H1 (cell line): ENCODE data around the gene METTL9. TPM values are rescaled to one million over a fixed set of nuclear protein-coding genes. Genes with fewer than 3 reads are reported as not detected.
A peak's percentile ranks its signal among the peaks of the same experiment; 100 is the strongest.

Source experiments
- CTCF ChIA-PET: fragments of 300-600 bp; sonication (Branson Sonifier 250); formaldehyde crosslinking; loops from one replicate; lab custom pipeline; 2021; ENCODE audit not compliant: partially characterized antibody; lab: Charles Lee
- POLR2A ChIA-PET: fragments of 300-600 bp; sonication (Branson Sonifier 250); formaldehyde crosslinking; loops from one replicate; lab custom pipeline; 2021; ENCODE audit warnings: inconsistent platforms; ENCODE audit not compliant: partially characterized antibody; lab: Charles Lee
- DNase-seq, 2 experiments: peaks; one replicate each; pipeline versions ENCODE4 v3.0.0 to v3.0.0-alpha.2; 2010 to 2022; ENCODE audit warnings: low spot score in 2 of 2, low read depth in 1 of 2, mixed read lengths in 1 of 2
- FAIRE-seq: peaks from 2 replicates; lab custom pipeline; 2011; peaks lifted over from hg19 to GRCh38; lab: Jason Lieb, UNC
- H2AFZ ChIP-seq: 2 replicates; pipeline ENCODE4 v1.8.1; 2012; ENCODE audit warnings: low read length, inconsistent platforms
- H2AK5ac ChIP-seq: 2 replicates; pipeline ENCODE4 v1.6.1; 2013; ENCODE audit warnings: low read depth, low read length
- H2BK120ac ChIP-seq: replicated peaks from 2 replicates; pipeline ENCODE3; 2013; ENCODE audit warnings: low read depth, low read length, inconsistent platforms
- H2BK12ac ChIP-seq: 2 replicates; pipeline ENCODE4 v1.6.1; 2013; ENCODE audit warnings: low read depth, low read length
- H2BK15ac ChIP-seq: 2 replicates; pipeline ENCODE4 v1.6.1; 2013; ENCODE audit warnings: low read length
- H2BK20ac ChIP-seq: 2 replicates; pipeline ENCODE4 v1.6.1; 2013; ENCODE audit warnings: low read length
- H2BK5ac ChIP-seq: 2 replicates; pipeline ENCODE4 v1.6.1; 2013; ENCODE audit warnings: low read depth, low read length
- H3K14ac ChIP-seq: 2 replicates; pipeline ENCODE4 v1.6.1; 2013; ENCODE audit warnings: inconsistent platforms; ENCODE audit not compliant: insufficient read length
- H3K18ac ChIP-seq: 2 replicates; pipeline ENCODE4 v1.6.1; 2013; ENCODE audit warnings: low read length; ENCODE audit errors: extremely low read depth
- H3K23ac ChIP-seq: 2 replicates; pipeline ENCODE4 v1.6.1; 2013; ENCODE audit warnings: inconsistent platforms; ENCODE audit not compliant: insufficient read length
- H3K23me2 ChIP-seq: 2 replicates; pipeline ENCODE4 v1.6.1; 2013; ENCODE audit warnings: low read depth, low read length
- H3K27ac ChIP-seq: 2 replicates; pipeline ENCODE4 v1.6.1; 2011; ENCODE audit warnings: low read depth, low read length, inconsistent platforms
- H3K27me3 ChIP-seq, 4 experiments: replicated peaks in 1 of 4; 1 replicate in 1 of 4; 2 replicates in 3 of 4; pipeline versions ENCODE4 v1.6.1 to v1.8.1; 2011 to 2013; ENCODE audit warnings: low read length in 3 of 4, mild to moderate bottlenecking in 3 of 4, inconsistent platforms in 2 of 4, mixed read lengths in 2 of 4, moderate library complexity in 1 of 4; ENCODE audit not compliant: control insufficient read depth in 3 of 4, insufficient read depth in 3 of 4; ENCODE audit errors: extremely low read depth in 1 of 4
- H3K36me3 ChIP-seq, 4 experiments: 2 replicates each; pipeline versions ENCODE4 v1.6.1 to v1.8.1; 2011 to 2013; ENCODE audit warnings: mild to moderate bottlenecking in 4 of 4, low read length in 3 of 4, moderate library complexity in 2 of 4, control low read depth in 1 of 4, inconsistent platforms in 1 of 4; ENCODE audit not compliant: insufficient read depth in 4 of 4, control insufficient read depth in 2 of 4
- H3K4ac ChIP-seq: replicated peaks from 2 replicates; pipeline ENCODE3; 2013; ENCODE audit warnings: low read length, low read depth, mixed read lengths, inconsistent platforms; ENCODE audit not compliant: insufficient read length
- H3K4me1 ChIP-seq, 4 experiments: replicated peaks in 1 of 4; 1 replicate in 1 of 4; 2 replicates in 3 of 4; pipeline versions ENCODE4 v1.6.1 to v1.8.1; 2011 to 2013; ENCODE audit warnings: low read length in 3 of 4, inconsistent platforms in 2 of 4, mixed read lengths in 1 of 4; ENCODE audit not compliant: insufficient read depth in 4 of 4, control insufficient read depth in 3 of 4
- H3K4me2 ChIP-seq, 2 experiments: 2 replicates each; pipeline versions ENCODE4 v1.6.1 to v1.8.1; 2011 to 2013; ENCODE audit warnings: low read depth in 2 of 2, low read length in 2 of 2, control low read depth in 1 of 2, inconsistent platforms in 1 of 2, mild to moderate bottlenecking in 1 of 2; ENCODE audit not compliant: insufficient read depth in 1 of 2
- H3K4me3 ChIP-seq, 4 experiments: fragments of 200-600, 300-600 bp in 1 of 4; sonication (generic), shearing (Covaris generic), sonication (Bioruptor Twin) in 1 of 4; 2 replicates each; pipeline versions ENCODE4 v1.5.1 to v1.8.1; 2011 to 2016; ENCODE audit warnings: low read length in 4 of 4, low read depth in 3 of 4, control low read depth in 2 of 4, inconsistent platforms in 2 of 4, mild to moderate bottlenecking in 2 of 4, mixed read lengths in 1 of 4, moderate library complexity in 1 of 4; ENCODE audit not compliant: insufficient read depth in 2 of 4; ENCODE audit errors: extremely low read depth in 1 of 4
- H3K56ac ChIP-seq: replicated peaks from 2 replicates; pipeline ENCODE3; 2013; ENCODE audit warnings: low read depth, mild to moderate bottlenecking, mixed read lengths, low read length, inconsistent platforms; ENCODE audit not compliant: insufficient read length
- H3K79me1 ChIP-seq: 2 replicates; pipeline ENCODE4 v1.6.1; 2013; ENCODE audit warnings: low read depth, low read length, control low read depth
- H3K79me2 ChIP-seq, 2 experiments: 2 replicates each; pipeline versions ENCODE4 v1.6.1 to v1.8.1; 2012 to 2013; ENCODE audit warnings: low read length in 2 of 2, mild to moderate bottlenecking in 2 of 2, inconsistent platforms in 1 of 2; ENCODE audit not compliant: insufficient read depth in 2 of 2, control insufficient read depth in 1 of 2
- H3K9ac ChIP-seq, 4 experiments: replicated peaks in 1 of 4; 1 replicate in 1 of 4; 2 replicates in 3 of 4; pipeline versions ENCODE4 v1.6.1 to v1.8.1; 2011 to 2013; ENCODE audit warnings: low read depth in 3 of 4, low read length in 3 of 4, control low read depth in 2 of 4, mild to moderate bottlenecking in 2 of 4, moderate library complexity in 2 of 4, inconsistent platforms in 1 of 4; ENCODE audit errors: extremely low read depth in 1 of 4
- H3K9me3 ChIP-seq, 2 experiments: 2 replicates each; pipeline versions ENCODE4 v1.6.1 to v1.8.1; 2012 to 2013; ENCODE audit warnings: mild to moderate bottlenecking in 2 of 2, moderate library complexity in 2 of 2, control low read depth in 1 of 2, inconsistent platforms in 1 of 2, low read depth in 1 of 2, low read length in 1 of 2, mixed read lengths in 1 of 2; ENCODE audit not compliant: insufficient read depth in 2 of 2
- H4K20me1 ChIP-seq, 2 experiments: replicated peaks in 1 of 2; 2 replicates each; pipeline versions ENCODE3 to v1.8.1; 2011 to 2013; ENCODE audit warnings: inconsistent platforms in 2 of 2, low read length in 2 of 2, mild to moderate bottlenecking in 1 of 2; ENCODE audit not compliant: insufficient read depth in 2 of 2, control insufficient read depth in 1 of 2
- H4K5ac ChIP-seq: 2 replicates; pipeline ENCODE4 v1.6.1; 2013; ENCODE audit warnings: low read length, low read depth, mixed read lengths, inconsistent platforms; ENCODE audit not compliant: insufficient read length
- H4K8ac ChIP-seq: 2 replicates; pipeline ENCODE4 v1.8.0; 2013; ENCODE audit warnings: mild to moderate bottlenecking, moderate library complexity, low read length, inconsistent platforms; ENCODE audit not compliant: insufficient read depth; ENCODE audit errors: extremely low read depth
- H4K91ac ChIP-seq: replicated peaks from 2 replicates; pipeline ENCODE3; 2013; ENCODE audit warnings: low read length, mixed read lengths, inconsistent platforms; ENCODE audit not compliant: insufficient read length
- CBX5 ChIP-seq: fragments of 300-800, 300-1000 bp; sonication (generic); IDR thresholded peaks from 2 replicates; pipeline ENCODE4 v1.7.1; 2016; ENCODE audit warnings: antibody characterized with exemption, low read length, low read depth
- GTF2F1 ChIP-seq: IDR thresholded peaks from 2 replicates; pipeline ENCODE4 v1.6.1; 2012; ENCODE audit warnings: low read depth, low read length, improper control_type of control experiment, borderline replicate concordance
- JUND ChIP-seq: IDR thresholded peaks from 2 replicates; pipeline ENCODE4 v1.6.1; 2011; ENCODE audit warnings: mild to moderate bottlenecking, improper control_type of control experiment, low read length
- PHF8 ChIP-seq: fragments of 200-600 bp; sonication (generic); conservative IDR thresholded peaks from 2 replicates; pipeline ENCODE4 v1.7.1; 2012; ENCODE audit warnings: low read depth, mild to moderate bottlenecking, inconsistent platforms, low read length, moderate library complexity
- POLR2A ChIP-seq, 2 experiments: IDR thresholded peaks; 1 replicate in 1 of 2; 2 replicates in 1 of 2; pipeline ENCODE4 v1.6.1; 2011; ENCODE audit warnings: low read depth in 2 of 2, low read length in 2 of 2, mild to moderate bottlenecking in 2 of 2; ENCODE audit errors: control extremely low read depth in 1 of 2
- POLR2AphosphoS5 ChIP-seq: IDR thresholded peaks from 2 replicates; pipeline ENCODE4 v1.6.1; 2011; ENCODE audit warnings: low read depth, low read length
- RFX5 ChIP-seq: IDR thresholded peaks from 2 replicates; pipeline ENCODE4 v1.6.1; 2011; ENCODE audit warnings: low read depth, low read length, improper control_type of control experiment, borderline replicate concordance
- SAP30 ChIP-seq: fragments of 300-600 bp; sonication (generic); IDR thresholded peaks from 2 replicates; pipeline ENCODE4 v1.7.1; 2012; ENCODE audit warnings: low read length, moderate library complexity, mild to moderate bottlenecking, inconsistent platforms; ENCODE audit not compliant: insufficient read depth, insufficient replicate concordance
- SIRT6 ChIP-seq: IDR thresholded peaks from one replicate; pipeline ENCODE4 v1.7.1; 2012; ENCODE audit warnings: low read length, inconsistent platforms
- SP4 ChIP-seq: IDR thresholded peaks from 2 replicates; pipeline ENCODE4 v1.6.1; 2012; ENCODE audit warnings: low read length, inconsistent platforms
- TAF1 ChIP-seq: IDR thresholded peaks from 2 replicates; pipeline ENCODE4 v1.6.1; 2011; ENCODE audit warnings: mild to moderate bottlenecking, low read depth, low read length
- TCF12 ChIP-seq: IDR thresholded peaks from 2 replicates; pipeline ENCODE4 v1.6.1; 2011; ENCODE audit warnings: low read depth, mild to moderate bottlenecking, low read length
- ZNF274 ChIP-seq: IDR thresholded peaks from 2 replicates; pipeline ENCODE4 v1.7.0; 2012; ENCODE audit warnings: low read length, borderline replicate concordance; ENCODE audit errors: extremely low read depth
- WGBS, 2 experiments: shearing (Covaris generic) in 1 of 2; methylation state at CpG; one replicate each; pipeline versions ENCODE4 v1.1.6 to v1.1.7; 2013 to 2015; ENCODE audit warnings: low lambda C conversion rate in 2 of 2, mixed read lengths in 2 of 2, inconsistent platforms in 1 of 2, low coverage in 1 of 2, missing lambda C conversion rate in 1 of 2; ENCODE audit not compliant: insufficient replicate concordance in 2 of 2, insufficient coverage in 1 of 2, insufficient read length in 1 of 2; ENCODE audit errors: extremely low coverage in 1 of 2, missing lambda C conversion rate in 1 of 2; 5-methylcytosine and 5-hydroxymethylcytosine counted together
- polyA plus RNA-seq, 7 experiments: library from polyadenylated mRNA; depleted of rRNA in 3 of 7; stranded (reverse) in 5 of 7; unstranded in 2 of 7; fragments of >200 nt in 5 of 7; fragments of 200-250 nt in 2 of 7; gene quantifications; 1 replicate in 5 of 7; 2 replicates in 1 of 7; 4 replicates in 1 of 7; pipeline versions ENCODE4 v1.2.1 to v1.2.3, GENCODE V29; 2011 to 2013; ENCODE audit warnings: missing spikeins in 2 of 7, mixed read lengths in 2 of 7
- total RNA-seq: library from RNA; stranded (reverse); fragmentation: NEBNext Ultra II Directional; extraction: Animal tissue kit (Norgen Biotek cat#: 25700); gene quantifications from 2 replicates; pipeline ENCODE4 v1.2.1, GENCODE V29; 2021
- TF ChIP-seq, protein P1 (sequence below): IDR thresholded peaks from 2 replicates; pipeline ENCODE4 v1.6.1; 2012; ENCODE audit warnings: low read length, inconsistent platforms

Gene METTL9
- total and polyA plus RNA-seq, 2 of the 8 experiments (the other 6 are each of a cell fraction or from before 2014, with no cell fraction given), result 45.4 to 112 TPM

DNA sequence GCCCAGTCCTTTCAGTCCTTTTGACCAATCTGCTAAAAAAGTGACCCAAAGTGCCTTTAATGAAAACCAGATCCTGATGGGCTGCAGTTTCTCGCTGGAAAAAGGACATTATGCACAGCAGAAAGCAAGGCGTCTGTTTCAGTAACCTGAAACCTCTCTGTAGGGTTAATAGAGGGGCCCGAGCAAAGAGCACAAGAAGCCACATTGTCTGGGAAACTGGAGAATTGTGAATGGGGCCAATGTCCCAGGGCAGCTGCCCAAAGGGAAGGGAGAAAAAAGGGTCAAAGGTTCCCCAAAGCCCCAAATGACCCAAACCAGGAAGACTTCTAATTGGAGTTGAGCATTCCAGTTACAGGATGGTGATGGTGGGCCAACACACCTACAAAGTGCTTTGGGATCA, 67.4 kb downstream of the METTL9 start:
- 38% methylated on average over 3 of the region's 3 CpGs; no CpG with 5 or more reads in 1 of the 2 experiments for WGBS, 2 experiments
- no peak overlapping the region for H4K5ac ChIP-seq
- H3K4me2 ChIP-seq, result peak overlapping the region; percentile 8 to 31; a peak in 2 of 4 replicates
- H2BK15ac ChIP-seq, result no peak overlapping the region
- H3K14ac ChIP-seq, result no peak overlapping the region
- H2BK12ac ChIP-seq, result no peak overlapping the region
- H3K23me2 ChIP-seq, result no peaks in the 10 kb centered on the region; the same call in 1 of the 2 replicates
- H3K4me3 ChIP-seq, result no peak overlapping the region
- H4K20me1 ChIP-seq, result no peaks in the 10 kb centered on the region
- no peak overlapping the region for H2BK120ac ChIP-seq
- H3K4me1 ChIP-seq, result peaks cover 0 to 9% (median 2%) of the 10 kb centered on the region in 4 experiments; a peak in 4 of 7 replicates
- H2BK20ac ChIP-seq, result no peak overlapping the region
- H3K4ac ChIP-seq, result no peak overlapping the region
- H4K91ac ChIP-seq, result no peak overlapping the region
- no peak overlapping the region for H3K23ac ChIP-seq
- no peak overlapping the region for H2AK5ac ChIP-seq
- DNase-seq (no peak), FAIRE-seq (no peak)
- H3K56ac ChIP-seq, result no peak overlapping the region
- ChIA-PET POLR2A (interaction anchor here (0.7 kb wide), 1 partner anchor 1290 kb away, joined by 4 read pairs; no protein-coding TSS in a partner anchor), CTCF (interaction anchor here (1.0 to 3.2 kb wide), 3 partner anchors 9 to 34 kb away, joined by 3 to 13 read pairs (median 6); no protein-coding TSS in a partner anchor)
- H3K27me3 ChIP-seq, result no peaks in the 10 kb centered on the region
- no peaks in the 10 kb centered on the region for H3K9me3 ChIP-seq
- peak overlapping the region; percentile 89 for H2AFZ ChIP-seq
- no peaks in the 10 kb centered on the region for H3K79me1 ChIP-seq
- no peaks in the 10 kb centered on the region for H3K79me2 ChIP-seq
- H2BK5ac ChIP-seq, result peak overlapping the region; percentile 49; the same call in 1 of the 2 replicates
- H3K18ac ChIP-seq, result no peak overlapping the region
- no peaks in the 10 kb centered on the region for H3K36me3 ChIP-seq
- H3K27ac ChIP-seq, result no peak overlapping the region
- no peak overlapping the region for H4K8ac ChIP-seq
- no peak overlapping the region for H3K9ac ChIP-seq
- TF ChIP-seq SAP30 (no peak), JUND (no peak), SIRT6 (no peak), POLR2AphosphoS5 (no peak), RFX5 (no peak), GTF2F1 (no peak), ZNF274 (no peak), POLR2A (IDR thresholded peaks at IDR 0.05; ENCODE audit: control extremely low read depth in 1 of 2, low read depth in 2 of 2, low read length in 2 of 2) (no peak), CBX5 (no peak), TAF1 (no peak), PHF8 (no peak), SP4 (no peak), TCF12 (no peak)
- TF ChIP-seq, protein P1, sequence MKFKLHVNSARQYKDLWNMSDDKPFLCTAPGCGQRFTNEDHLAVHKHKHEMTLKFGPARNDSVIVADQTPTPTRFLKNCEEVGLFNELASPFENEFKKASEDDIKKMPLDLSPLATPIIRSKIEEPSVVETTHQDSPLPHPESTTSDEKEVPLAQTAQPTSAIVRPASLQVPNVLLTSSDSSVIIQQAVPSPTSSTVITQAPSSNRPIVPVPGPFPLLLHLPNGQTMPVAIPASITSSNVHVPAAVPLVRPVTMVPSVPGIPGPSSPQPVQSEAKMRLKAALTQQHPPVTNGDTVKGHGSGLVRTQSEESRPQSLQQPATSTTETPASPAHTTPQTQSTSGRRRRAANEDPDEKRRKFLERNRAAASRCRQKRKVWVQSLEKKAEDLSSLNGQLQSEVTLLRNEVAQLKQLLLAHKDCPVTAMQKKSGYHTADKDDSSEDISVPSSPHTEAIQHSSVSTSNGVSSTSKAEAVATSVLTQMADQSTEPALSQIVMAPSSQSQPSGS, result no peak
